ENCODE results near the gene AKAP7.

AKAP7 gene

DNA sequence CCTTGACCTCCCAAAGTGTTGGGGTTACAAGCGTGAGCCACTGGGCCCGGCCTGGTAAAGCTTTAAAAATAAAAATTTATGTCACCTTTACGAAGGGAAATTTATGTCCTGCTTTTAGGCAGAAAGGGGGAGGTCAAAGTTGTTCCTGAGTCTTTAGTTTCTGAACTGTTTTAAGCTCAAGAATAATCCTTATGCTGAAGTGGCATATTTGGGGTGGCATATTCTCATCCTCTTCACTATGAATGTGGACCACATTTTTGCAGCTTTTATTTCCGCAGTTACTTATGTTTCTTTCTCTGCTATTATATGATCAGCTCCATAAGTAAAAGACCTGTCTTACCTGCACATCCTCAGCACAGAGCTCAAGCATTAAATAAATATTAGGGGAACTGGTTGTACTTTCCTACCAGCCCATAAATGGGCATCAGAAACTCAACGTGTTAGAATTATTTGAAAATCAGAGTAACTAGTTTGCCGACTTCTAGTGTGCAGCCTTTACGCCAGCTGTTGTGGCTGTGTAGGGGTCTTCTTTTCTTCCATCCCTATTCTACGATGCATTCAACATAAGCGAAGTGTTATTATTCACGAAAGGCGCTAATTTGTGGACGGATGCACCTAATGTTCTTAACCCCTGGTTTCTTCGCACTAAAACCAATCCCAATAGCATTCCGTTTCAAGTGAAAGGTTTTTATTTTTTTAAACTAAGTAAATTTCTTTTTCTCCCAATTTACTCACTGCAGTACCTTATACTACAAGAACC, 867 bp upstream of the AKAP7 start:
- peak overlapping the region; percentile 67 for H3K4me2 ChIP-seq (ENCODE audit: insufficient read depth, low read length)

GRCh38 chr6:131134980-131135243, 355 bp upstream of the AKAP7 start:
- peak overlapping the region; percentile 64 for H3K27ac ChIP-seq (ENCODE audit: low read length)
- no peaks in the 10 kb centered on the region for H3K27me3 ChIP-seq (ENCODE audit: insufficient read depth, low read length, poor library complexity)
- peak overlapping the region; percentile 60 for H2AFZ ChIP-seq (ENCODE audit: low read depth, low read length)
- peak overlapping the region; percentile 27 to 64; a peak in 3 of 4 replicates for H3K4me3 ChIP-seq (ENCODE audit: low read depth in 1 of 2, low read length in 2 of 2)
- DNase-seq = no peak
- H3K36me3 ChIP-seq (ENCODE audit: insufficient read depth, low read length) = no peaks in the 10 kb centered on the region
- TF ChIP-seq CTCF (IDR thresholded peaks at IDR 0.05; ENCODE audit: borderline replicate concordance, extremely low read depth, low read length, poor library complexity, severe bottlenecking) = no peak
- no peak for ATAC-seq (ENCODE audit: insufficient read depth, low read depth)
- H3K79me2 ChIP-seq (ENCODE audit: insufficient read depth, low read length) = no peaks in the 10 kb centered on the region
- H3K4me1 ChIP-seq (ENCODE audit: insufficient read depth, low read length) = peaks cover 23% of the 10 kb centered on the region
- no peaks in the 10 kb centered on the region for H3K9me3 ChIP-seq (ENCODE audit: insufficient read depth, low read length, severe bottlenecking)
- peak overlapping the region; percentile 80 for H3K9ac ChIP-seq (ENCODE audit: low read depth, low read length)
- H3K4me2 ChIP-seq (ENCODE audit: insufficient read depth, low read length) = peak overlapping the region; percentile 67
- H4K20me1 ChIP-seq (ENCODE audit: insufficient read depth, low read length) = no peaks in the 10 kb centered on the region

More for the DNA sequence above, 867 bp upstream of the AKAP7 start:
- Histone ChIP-seq H3K27me3 (ENCODE audit: insufficient read depth, low read length, poor library complexity) (no peaks in the 10 kb centered on the region), H3K4me1 (ENCODE audit: insufficient read depth, low read length) (peaks cover 23% of the 10 kb centered on the region), H3K4me3 (ENCODE audit: low read depth in 1 of 2, low read length in 2 of 2) (peak overlapping the region; percentile 27 to 64; a peak in 3 of 4 replicates), H3K27ac (ENCODE audit: low read length) (peak overlapping the region; percentile 64), H3K79me2 (ENCODE audit: insufficient read depth, low read length) (no peaks in the 10 kb centered on the region), H3K9ac (ENCODE audit: low read depth, low read length) (peak overlapping the region; percentile 80), H3K36me3 (ENCODE audit: insufficient read depth, low read length) (no peaks in the 10 kb centered on the region), H4K20me1 (ENCODE audit: insufficient read depth, low read length) (no peaks in the 10 kb centered on the region), H2AFZ (ENCODE audit: low read depth, low read length) (peak overlapping the region; percentile 60), H3K9me3 (ENCODE audit: insufficient read depth, low read length, severe bottlenecking) (no peaks in the 10 kb centered on the region)
- ATAC-seq (ENCODE audit: insufficient read depth, low read depth) = no peak
- TF ChIP-seq EZH2 (IDR thresholded peaks at IDR 0.05; ENCODE audit: borderline replicate concordance, low read depth, low read length, severe bottlenecking) (no peak), CTCF (IDR thresholded peaks at IDR 0.05; ENCODE audit: borderline replicate concordance, extremely low read depth, low read length, poor library complexity, severe bottlenecking) (no peak)
- no peak for DNase-seq

DNA sequence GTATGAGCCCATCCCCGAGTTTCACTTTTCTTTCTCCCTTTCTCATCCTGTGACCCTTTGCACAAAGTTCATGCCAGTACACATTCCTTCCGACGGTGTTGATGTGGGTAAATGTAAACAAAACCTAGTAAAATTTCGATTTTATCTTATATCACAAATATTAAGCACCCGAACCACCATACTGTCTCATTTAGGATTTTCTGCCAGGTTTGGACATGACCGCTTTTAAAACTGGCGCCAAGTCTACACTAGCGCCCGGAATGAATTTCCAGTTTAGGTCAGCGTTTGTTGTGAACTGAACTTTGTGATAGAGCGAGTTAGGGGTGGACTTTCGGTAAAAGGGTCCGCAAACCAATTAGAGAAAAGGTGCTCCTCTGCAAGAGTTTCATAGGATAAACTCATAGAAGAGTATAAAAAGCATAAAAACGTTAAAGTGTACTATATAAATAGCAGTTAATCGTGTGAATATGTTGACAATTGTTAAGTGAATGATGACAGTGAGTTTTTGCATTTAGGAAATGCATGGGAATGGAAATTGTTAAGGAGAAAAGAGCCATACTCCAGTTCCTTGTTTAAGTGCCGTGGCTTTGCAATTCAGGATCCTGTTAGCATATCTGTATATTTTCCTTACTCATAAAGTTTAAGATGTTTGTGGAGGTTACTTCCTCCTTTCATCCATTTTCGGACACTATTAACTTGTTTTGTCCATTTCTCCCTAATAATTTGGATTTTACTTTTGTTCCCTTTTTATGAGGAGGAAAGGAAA, 937 bp downstream of the AKAP7 start:
- Histone ChIP-seq H3K4me1 (ENCODE audit: insufficient read depth, low read length) (peaks cover 23% of the 10 kb centered on the region), H3K4me2 (ENCODE audit: insufficient read depth, low read length) (peak overlapping the region; percentile 67), H3K4me3 (ENCODE audit: low read depth in 1 of 2, low read length in 2 of 2) (peak overlapping the region; percentile 26 to 64; a peak in 3 of 4 replicates), H2AFZ (ENCODE audit: low read depth, low read length) (peak overlapping the region; percentile 60), H3K9me3 (ENCODE audit: insufficient read depth, low read length, severe bottlenecking) (no peaks in the 10 kb centered on the region), H3K9ac (ENCODE audit: low read depth, low read length) (peak overlapping the region; percentile 80), H4K20me1 (ENCODE audit: insufficient read depth, low read length) (no peaks in the 10 kb centered on the region), H3K27ac (ENCODE audit: low read length) (peak overlapping the region; percentile 64), H3K79me2 (ENCODE audit: insufficient read depth, low read length) (no peaks in the 10 kb centered on the region), H3K36me3 (ENCODE audit: insufficient read depth, low read length) (no peaks in the 10 kb centered on the region), H3K27me3 (ENCODE audit: insufficient read depth, low read length, poor library complexity) (no peaks in the 10 kb centered on the region)
- ATAC-seq (ENCODE audit: insufficient read depth, low read depth) (no peak), DNase-seq (no peak)
- TF ChIP-seq EZH2 (IDR thresholded peaks at IDR 0.05; ENCODE audit: borderline replicate concordance, low read depth, low read length, severe bottlenecking) (no peak), CTCF (IDR thresholded peaks at IDR 0.05; ENCODE audit: borderline replicate concordance, extremely low read depth, low read length, poor library complexity, severe bottlenecking) (no peak)
